HEK293 (cell line): ENCODE data around the gene CISH.

ENCODE experiments used
- EGR2 ChIP-seq: fragments of 450-650 bp; formaldehyde crosslinking; IDR thresholded peaks from 2 replicates; pipeline ENCODE4 v1.5.1; 2016; ENCODE audit warnings: low read depth, missing biosample characterization, missing genetic modification characterization
- GLIS1 ChIP-seq: fragments of 450-650 bp; formaldehyde crosslinking; IDR thresholded peaks from 2 replicates; pipeline ENCODE4 v1.5.1; 2016; ENCODE audit warnings: missing biosample characterization, missing genetic modification characterization
- HOXC10 ChIP-seq: sonication (generic); formaldehyde crosslinking; IDR thresholded peaks from 2 replicates; pipeline ENCODE4 v1.8.1; 2023; ENCODE audit warnings: mild to moderate bottlenecking, missing genetic modification reagents
- KLF8 ChIP-seq: fragments of 450-650 bp; formaldehyde crosslinking; IDR thresholded peaks from 2 replicates; pipeline ENCODE4 v1.5.1; 2016; ENCODE audit warnings: missing biosample characterization, missing genetic modification characterization
- SALL2 ChIP-seq: fragments of 450-650 bp; formaldehyde crosslinking; IDR thresholded peaks from 2 replicates; pipeline ENCODE4 v1.5.0; 2017; ENCODE audit warnings: missing biosample characterization, mild to moderate bottlenecking, missing genetic modification characterization, borderline replicate concordance
- SCRT2 ChIP-seq: fragments of 450-650 bp; formaldehyde crosslinking; IDR thresholded peaks from 2 replicates; pipeline ENCODE4 v1.5.1; 2016; ENCODE audit warnings: missing biosample characterization, missing genetic modification characterization
- SETDB1 ChIP-seq: IDR thresholded peaks from one replicate; pipeline ENCODE4 v1.6.1; 2017; ENCODE audit warnings: mild to moderate bottlenecking, low read length, moderate library complexity, mixed read lengths; ENCODE audit not compliant: insufficient read length
- ZBTB21 ChIP-seq: fragments of 450-650 bp; formaldehyde crosslinking; IDR thresholded peaks from 2 replicates; pipeline ENCODE4 v1.5.1; 2017; ENCODE audit warnings: missing biosample characterization, missing genetic modification characterization
- ZNF133 ChIP-seq: fragments of 450-650 bp; formaldehyde crosslinking; IDR thresholded peaks from 2 replicates; pipeline ENCODE4 v1.5.1; 2016; ENCODE audit warnings: missing biosample characterization, missing genetic modification characterization
- ZNF239 ChIP-seq: fragments of 450-650 bp; formaldehyde crosslinking; IDR thresholded peaks from 2 replicates; pipeline ENCODE4 v1.5.1; 2016; ENCODE audit warnings: missing biosample characterization, missing genetic modification characterization
- ZNF274 ChIP-seq, 2 experiments: fragments of 200-500 bp in 1 of 2; fragments of 450-650 bp in 1 of 2; sonication (Bioruptor generic) in 1 of 2; formaldehyde crosslinking in 1 of 2; IDR thresholded peaks; 2 replicates each; pipeline versions ENCODE4 v1.5.1 to v1.6.1; 2014 to 2016; ENCODE audit warnings: borderline replicate concordance in 1 of 2, inconsistent platforms in 1 of 2, low read length in 1 of 2, missing biosample characterization in 1 of 2, missing genetic modification characterization in 1 of 2
- ZNF366 ChIP-seq: fragments of 450-650 bp; formaldehyde crosslinking; conservative IDR thresholded peaks from 2 replicates; pipeline ENCODE4 v1.5.1; 2016; ENCODE audit warnings: missing biosample characterization, missing genetic modification characterization
- ZNF394 ChIP-seq: fragments of 450-650 bp; formaldehyde crosslinking; IDR thresholded peaks from 2 replicates; pipeline ENCODE4 v1.5.1; 2016; ENCODE audit warnings: missing biosample characterization, missing genetic modification characterization, mild to moderate bottlenecking, moderate library complexity, borderline replicate concordance
- ZNF416 ChIP-seq: fragments of 450-650 bp; formaldehyde crosslinking; IDR thresholded peaks from 2 replicates; pipeline ENCODE4 v1.5.1; 2016; ENCODE audit warnings: missing biosample characterization, missing genetic modification characterization
- ZNF585B ChIP-seq: fragments of 450-650 bp; formaldehyde crosslinking; IDR thresholded peaks from 2 replicates; pipeline ENCODE4 v1.5.1; 2016; ENCODE audit warnings: missing biosample characterization, missing genetic modification characterization
- ZNF610 ChIP-seq: fragments of 450-650 bp; formaldehyde crosslinking; IDR thresholded peaks from 2 replicates; pipeline ENCODE4 v1.5.1; 2016; ENCODE audit warnings: missing biosample characterization, missing genetic modification characterization, borderline replicate concordance
- ZNF768 ChIP-seq: fragments of 450-650 bp; formaldehyde crosslinking; IDR thresholded peaks from 2 replicates; pipeline ENCODE4 v1.5.1; 2018; ENCODE audit warnings: missing biosample characterization, mild to moderate bottlenecking, missing genetic modification characterization
- TF ChIP-seq, protein P1 (sequence below): fragments of 450-650 bp; formaldehyde crosslinking; conservative IDR thresholded peaks from 2 replicates; pipeline ENCODE4 v1.5.1; 2016; ENCODE audit warnings: low read depth, missing biosample characterization, missing genetic modification characterization
- TF ChIP-seq, protein P2 (sequence below): fragments of 450-650 bp; formaldehyde crosslinking; IDR thresholded peaks from 2 replicates; pipeline ENCODE4 v1.5.0; 2017; ENCODE audit warnings: missing biosample characterization, missing genetic modification characterization, borderline replicate concordance
- TF ChIP-seq, protein P3 (sequence below): fragments of 450-650 bp; formaldehyde crosslinking; IDR thresholded peaks from 2 replicates; pipeline ENCODE4 v1.5.1; 2016; ENCODE audit warnings: missing biosample characterization, missing genetic modification characterization
- TF ChIP-seq, protein P4 (sequence below): fragments of 450-650 bp; formaldehyde crosslinking; IDR thresholded peaks from 2 replicates; pipeline ENCODE4 v1.5.1; 2017; ENCODE audit warnings: missing biosample characterization, missing genetic modification characterization
- TF ChIP-seq, protein P5 (sequence below): fragments of 450-650 bp; formaldehyde crosslinking; IDR thresholded peaks from 2 replicates; pipeline ENCODE4 v1.5.1; 2016; ENCODE audit warnings: missing biosample characterization, missing genetic modification characterization

The CISH gene

DNA sequence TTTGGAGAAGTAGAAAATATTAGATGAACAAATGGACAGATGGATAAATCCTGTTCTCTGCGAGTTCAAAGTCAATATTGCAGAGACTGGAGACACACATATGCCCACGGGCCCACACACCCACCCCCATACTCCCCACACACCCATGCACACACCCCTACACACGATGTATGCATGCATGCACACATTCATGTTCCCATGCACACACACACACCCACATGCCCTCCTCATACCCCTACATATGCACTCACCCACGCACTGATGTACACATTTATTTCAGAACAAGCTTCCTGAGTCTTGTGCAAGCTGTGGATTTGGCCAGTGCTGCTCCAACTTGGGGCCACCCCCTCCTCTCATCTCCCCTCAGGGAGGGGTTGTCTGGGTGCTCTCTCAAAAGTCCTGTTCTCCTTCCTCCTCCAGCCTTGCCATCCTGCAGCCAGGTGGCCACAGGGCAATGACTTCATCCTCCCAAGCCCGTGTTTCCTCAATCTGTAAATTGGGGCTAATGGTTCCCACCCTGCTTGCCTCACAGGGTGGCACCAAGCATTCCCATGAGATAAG, 21.7 kb upstream of the CISH start (continued):
- TF ChIP-seq, protein P1, sequence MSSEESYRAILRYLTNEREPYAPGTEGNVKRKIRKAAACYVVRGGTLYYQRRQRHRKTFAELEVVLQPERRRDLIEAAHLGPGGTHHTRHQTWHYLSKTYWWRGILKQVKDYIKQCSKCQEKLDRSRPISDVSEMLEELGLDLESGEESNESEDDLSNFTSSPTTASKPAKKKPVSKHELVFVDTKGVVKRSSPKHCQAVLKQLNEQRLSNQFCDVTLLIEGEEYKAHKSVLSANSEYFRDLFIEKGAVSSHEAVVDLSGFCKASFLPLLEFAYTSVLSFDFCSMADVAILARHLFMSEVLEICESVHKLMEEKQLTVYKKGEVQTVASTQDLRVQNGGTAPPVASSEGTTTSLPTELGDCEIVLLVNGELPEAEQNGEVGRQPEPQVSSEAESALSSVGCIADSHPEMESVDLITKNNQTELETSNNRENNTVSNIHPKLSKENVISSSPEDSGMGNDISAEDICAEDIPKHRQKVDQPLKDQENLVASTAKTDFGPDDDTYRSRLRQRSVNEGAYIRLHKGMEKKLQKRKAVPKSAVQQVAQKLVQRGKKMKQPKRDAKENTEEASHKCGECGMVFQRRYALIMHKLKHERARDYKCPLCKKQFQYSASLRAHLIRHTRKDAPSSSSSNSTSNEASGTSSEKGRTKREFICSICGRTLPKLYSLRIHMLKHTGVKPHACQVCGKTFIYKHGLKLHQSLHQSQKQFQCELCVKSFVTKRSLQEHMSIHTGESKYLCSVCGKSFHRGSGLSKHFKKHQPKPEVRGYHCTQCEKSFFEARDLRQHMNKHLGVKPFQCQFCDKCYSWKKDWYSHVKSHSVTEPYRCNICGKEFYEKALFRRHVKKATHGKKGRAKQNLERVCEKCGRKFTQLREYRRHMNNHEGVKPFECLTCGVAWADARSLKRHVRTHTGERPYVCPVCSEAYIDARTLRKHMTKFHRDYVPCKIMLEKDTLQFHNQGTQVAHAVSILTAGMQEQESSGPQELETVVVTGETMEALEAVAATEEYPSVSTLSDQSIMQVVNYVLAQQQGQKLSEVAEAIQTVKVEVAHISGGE = no peak
- TF ChIP-seq KLF8 (tag by site-specific recombination) (no peak), ZNF239 (tag by site-specific recombination) (no peak), ZNF416 (no peak), GLIS1 (tag by site-specific recombination) (0 out of 2 replicates have a peak, but pooled peaks have one; percentile 11), EGR2 (tag by site-specific recombination) (peak; percentile 99), ZNF585B (tag by site-specific recombination) (no peak), ZNF768 (tag by site-specific recombination) (no peak), ZNF610 (no peak), SETDB1 (no peak), ZNF274 (IDR thresholded peaks at IDR 0.05; ENCODE audit: low read length) (no peak), ZNF274 (tag by site-specific recombination; IDR thresholded peaks at IDR 0.05; ENCODE audit: borderline replicate concordance) (no peak), ZNF133 (tag by site-specific recombination) (no peak), SALL2 (tag by site-specific recombination) (no peak), ZNF394 (tag by site-specific recombination) (no peak), HOXC10 (CRISPR knock-in tag) (no peak), SCRT2 (tag by site-specific recombination) (no peak), ZBTB21 (tag by site-specific recombination) (no peak), ZNF366 (tag by site-specific recombination) (no peak)
- TF ChIP-seq, protein P2, sequence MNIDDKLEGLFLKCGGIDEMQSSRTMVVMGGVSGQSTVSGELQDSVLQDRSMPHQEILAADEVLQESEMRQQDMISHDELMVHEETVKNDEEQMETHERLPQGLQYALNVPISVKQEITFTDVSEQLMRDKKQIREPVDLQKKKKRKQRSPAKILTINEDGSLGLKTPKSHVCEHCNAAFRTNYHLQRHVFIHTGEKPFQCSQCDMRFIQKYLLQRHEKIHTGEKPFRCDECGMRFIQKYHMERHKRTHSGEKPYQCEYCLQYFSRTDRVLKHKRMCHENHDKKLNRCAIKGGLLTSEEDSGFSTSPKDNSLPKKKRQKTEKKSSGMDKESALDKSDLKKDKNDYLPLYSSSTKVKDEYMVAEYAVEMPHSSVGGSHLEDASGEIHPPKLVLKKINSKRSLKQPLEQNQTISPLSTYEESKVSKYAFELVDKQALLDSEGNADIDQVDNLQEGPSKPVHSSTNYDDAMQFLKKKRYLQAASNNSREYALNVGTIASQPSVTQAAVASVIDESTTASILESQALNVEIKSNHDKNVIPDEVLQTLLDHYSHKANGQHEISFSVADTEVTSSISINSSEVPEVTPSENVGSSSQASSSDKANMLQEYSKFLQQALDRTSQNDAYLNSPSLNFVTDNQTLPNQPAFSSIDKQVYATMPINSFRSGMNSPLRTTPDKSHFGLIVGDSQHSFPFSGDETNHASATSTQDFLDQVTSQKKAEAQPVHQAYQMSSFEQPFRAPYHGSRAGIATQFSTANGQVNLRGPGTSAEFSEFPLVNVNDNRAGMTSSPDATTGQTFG (tag by site-specific recombination) = no peak
- TF ChIP-seq, protein P3, sequence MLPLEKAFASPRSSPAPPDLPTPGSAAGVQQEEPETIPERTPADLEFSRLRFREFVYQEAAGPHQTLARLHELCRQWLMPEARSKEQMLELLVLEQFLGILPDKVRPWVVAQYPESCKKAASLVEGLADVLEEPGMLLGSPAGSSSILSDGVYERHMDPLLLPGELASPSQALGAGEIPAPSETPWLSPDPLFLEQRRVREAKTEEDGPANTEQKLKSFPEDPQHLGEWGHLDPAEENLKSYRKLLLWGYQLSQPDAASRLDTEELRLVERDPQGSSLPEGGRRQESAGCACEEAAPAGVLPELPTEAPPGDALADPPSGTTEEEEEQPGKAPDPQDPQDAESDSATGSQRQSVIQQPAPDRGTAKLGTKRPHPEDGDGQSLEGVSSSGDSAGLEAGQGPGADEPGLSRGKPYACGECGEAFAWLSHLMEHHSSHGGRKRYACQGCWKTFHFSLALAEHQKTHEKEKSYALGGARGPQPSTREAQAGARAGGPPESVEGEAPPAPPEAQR = no peak
- TF ChIP-seq, protein P4, sequence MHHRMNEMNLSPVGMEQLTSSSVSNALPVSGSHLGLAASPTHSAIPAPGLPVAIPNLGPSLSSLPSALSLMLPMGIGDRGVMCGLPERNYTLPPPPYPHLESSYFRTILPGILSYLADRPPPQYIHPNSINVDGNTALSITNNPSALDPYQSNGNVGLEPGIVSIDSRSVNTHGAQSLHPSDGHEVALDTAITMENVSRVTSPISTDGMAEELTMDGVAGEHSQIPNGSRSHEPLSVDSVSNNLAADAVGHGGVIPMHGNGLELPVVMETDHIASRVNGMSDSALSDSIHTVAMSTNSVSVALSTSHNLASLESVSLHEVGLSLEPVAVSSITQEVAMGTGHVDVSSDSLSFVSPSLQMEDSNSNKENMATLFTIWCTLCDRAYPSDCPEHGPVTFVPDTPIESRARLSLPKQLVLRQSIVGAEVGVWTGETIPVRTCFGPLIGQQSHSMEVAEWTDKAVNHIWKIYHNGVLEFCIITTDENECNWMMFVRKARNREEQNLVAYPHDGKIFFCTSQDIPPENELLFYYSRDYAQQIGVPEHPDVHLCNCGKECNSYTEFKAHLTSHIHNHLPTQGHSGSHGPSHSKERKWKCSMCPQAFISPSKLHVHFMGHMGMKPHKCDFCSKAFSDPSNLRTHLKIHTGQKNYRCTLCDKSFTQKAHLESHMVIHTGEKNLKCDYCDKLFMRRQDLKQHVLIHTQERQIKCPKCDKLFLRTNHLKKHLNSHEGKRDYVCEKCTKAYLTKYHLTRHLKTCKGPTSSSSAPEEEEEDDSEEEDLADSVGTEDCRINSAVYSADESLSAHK (tag by site-specific recombination) = no peak
- TF ChIP-seq, protein P5, sequence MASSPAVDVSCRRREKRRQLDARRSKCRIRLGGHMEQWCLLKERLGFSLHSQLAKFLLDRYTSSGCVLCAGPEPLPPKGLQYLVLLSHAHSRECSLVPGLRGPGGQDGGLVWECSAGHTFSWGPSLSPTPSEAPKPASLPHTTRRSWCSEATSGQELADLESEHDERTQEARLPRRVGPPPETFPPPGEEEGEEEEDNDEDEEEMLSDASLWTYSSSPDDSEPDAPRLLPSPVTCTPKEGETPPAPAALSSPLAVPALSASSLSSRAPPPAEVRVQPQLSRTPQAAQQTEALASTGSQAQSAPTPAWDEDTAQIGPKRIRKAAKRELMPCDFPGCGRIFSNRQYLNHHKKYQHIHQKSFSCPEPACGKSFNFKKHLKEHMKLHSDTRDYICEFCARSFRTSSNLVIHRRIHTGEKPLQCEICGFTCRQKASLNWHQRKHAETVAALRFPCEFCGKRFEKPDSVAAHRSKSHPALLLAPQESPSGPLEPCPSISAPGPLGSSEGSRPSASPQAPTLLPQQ (tag by site-specific recombination) = no peak
- TF ChIP-seq, all 188 proteins: peak for 6
